ENCODE measurements around the gene GALC.
A peak's percentile ranks its signal among the peaks of the same experiment; 100 is the strongest.

The GALC gene

GRCh38 chr14:87952307-87953094 is 40.5 kb downstream of the GALC start:
- DNase-seq, result no peak

- peak; percentile 16 for DNase-seq
Measured at GRCh38 chr14:87944987-87945604, 47.9 kb downstream of the GALC start.

GRCh38 chr14:87940894-87941293 is 52.1 kb downstream of the GALC start:
- DNase-seq, result no peak

GRCh38 chr14:87940382-87940781 is 52.6 kb downstream of the GALC start:
- no peak for DNase-seq

GRCh38 chr14:87935886-87936285 is 57.1 kb downstream of the GALC start:
- peak; percentile 63 for DNase-seq

GRCh38 chr14:87935081-87935828 is 57.7 kb downstream of the GALC start:
- no peak for DNase-seq

- DNase-seq, result no peak
Measured at GRCh38 chr14:87934185-87934584, 58.8 kb downstream of the GALC start.

DNA sequence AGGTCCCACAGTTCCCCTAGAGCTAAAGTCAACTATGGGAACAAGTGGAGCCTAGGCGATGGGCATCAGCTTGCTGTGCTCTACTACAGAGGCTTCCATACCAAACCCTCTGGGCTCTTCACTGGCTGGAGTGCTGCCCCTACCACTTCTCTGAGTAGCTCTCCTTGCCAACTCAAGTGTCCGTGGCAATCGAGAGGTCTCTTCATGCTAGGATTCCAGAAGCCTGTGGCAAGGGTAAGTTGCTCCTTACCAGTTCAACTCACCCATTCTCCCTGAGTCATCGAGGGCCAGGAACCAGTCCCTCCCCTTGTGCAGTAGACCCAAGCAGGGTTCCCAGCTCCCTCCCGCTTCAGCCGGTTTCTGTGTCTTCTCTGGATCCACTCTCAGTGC is 76.1 kb downstream of the GALC start:
- no peak for DNase-seq

GRCh38 chr14:87916103-87916885 is 76.7 kb downstream of the GALC start:
- no peak for DNase-seq

- no peak for DNase-seq
Measured at GRCh38 chr14:87908550-87908949, 84.4 kb downstream of the GALC start.

DNA sequence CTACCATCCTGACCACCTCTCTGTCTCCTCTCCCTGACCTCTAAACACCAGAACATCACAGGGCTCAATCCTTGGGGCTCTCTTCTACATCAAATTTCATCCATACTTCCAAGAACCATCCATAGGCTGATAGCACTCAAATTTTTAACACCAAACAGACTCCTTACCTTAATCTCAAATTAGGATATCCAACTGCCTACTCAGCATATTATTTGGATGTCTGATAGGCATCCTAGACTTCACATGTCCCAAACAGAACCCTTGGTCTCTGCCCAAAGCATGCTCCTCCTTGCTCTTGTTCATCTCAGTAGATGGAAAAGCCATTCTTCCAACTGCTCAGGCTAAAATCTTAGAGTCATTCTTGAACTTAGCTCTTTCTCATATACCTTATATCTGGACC is 91.3 kb downstream of the GALC start:
- DNase-seq, result no peak

GRCh38 chr14:87901236-87901635 is 91.7 kb downstream of the GALC start:
- no peak for DNase-seq

DNA sequence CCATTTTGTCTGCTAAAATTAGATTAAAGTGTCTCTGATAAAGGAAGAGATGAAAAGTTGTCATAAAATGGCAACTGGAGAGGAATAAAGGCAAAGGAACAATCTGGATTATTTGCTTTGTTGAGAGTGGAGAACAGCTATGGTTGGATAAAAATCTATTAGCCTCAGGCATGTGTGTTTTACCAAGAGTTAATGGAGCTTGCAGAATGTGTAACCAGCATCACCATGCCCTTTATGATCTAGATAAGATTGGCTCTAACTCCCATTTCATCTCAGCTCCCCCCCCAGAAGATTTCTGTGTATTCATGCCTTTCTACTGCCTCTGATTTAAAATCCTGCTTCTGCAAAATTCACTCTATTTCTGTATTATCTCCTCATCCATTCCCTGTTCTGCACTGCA is 93.8 kb downstream of the GALC start:
- DNase-seq, result no peak

DNA sequence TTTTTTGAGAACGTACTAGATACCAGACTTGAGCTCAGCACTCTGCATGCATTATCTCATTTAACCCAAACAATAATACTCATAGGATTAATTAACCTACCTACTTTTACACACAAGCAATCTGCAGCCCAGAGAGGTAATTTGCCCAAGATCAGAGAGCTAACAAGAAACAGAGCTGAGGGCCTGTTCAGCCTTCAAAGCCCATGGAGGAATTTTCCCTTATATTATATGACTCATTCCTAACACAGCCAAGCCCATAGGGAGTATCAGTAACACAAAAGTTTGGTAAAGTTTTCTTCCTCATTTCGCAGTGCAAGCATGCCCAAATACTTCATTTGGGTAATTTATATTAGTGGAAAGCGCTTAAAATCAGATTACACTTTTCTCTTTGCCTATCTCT is 94.7 kb downstream of the GALC start:
- no peak for DNase-seq

DNA sequence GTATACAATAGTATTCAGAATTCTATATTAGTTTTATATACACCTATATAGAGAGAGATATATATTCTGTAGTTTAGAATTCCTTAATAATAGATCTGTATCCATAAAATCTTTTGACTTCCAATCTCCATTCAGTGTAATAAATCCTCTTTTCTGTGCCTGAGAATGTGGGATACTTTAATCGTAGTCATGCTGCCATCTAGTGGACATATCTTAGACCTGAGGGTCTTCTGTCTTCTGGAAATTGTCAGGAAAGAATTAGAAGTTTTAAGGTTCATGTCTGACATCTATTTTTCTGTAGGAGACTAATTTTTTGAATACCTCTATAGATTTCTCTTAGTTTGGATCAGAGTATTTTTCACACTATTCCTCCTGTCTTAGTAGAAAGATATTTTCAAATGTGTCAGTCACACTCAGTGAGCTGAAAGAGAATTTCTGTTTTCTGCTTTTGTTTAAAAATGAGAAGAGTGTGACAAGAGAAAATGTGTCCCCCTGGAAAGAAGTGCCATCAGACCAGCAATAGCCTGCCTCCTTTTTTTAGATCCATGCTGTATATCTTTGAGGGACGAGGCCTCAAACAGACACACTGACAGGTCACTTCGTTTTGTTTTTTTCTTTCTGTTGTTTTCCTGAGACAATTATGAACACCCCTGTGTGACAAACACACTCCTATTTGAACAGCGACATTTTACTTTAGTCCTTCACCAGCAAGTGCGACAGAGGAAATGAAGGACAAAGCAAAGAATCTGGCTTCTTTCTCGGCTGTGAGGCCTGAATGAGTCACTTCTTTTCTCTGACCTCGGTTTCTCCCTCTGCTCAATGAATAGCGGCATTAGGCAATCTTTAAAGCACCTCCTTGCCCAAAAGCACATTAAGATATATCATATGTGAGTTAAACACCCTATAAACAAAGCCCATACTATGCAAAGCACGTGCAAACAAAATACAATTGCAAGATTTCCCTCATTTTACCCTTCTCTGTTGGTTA is 96.3 kb downstream of the GALC start:
- DNase-seq, result peak; percentile 38

DNA sequence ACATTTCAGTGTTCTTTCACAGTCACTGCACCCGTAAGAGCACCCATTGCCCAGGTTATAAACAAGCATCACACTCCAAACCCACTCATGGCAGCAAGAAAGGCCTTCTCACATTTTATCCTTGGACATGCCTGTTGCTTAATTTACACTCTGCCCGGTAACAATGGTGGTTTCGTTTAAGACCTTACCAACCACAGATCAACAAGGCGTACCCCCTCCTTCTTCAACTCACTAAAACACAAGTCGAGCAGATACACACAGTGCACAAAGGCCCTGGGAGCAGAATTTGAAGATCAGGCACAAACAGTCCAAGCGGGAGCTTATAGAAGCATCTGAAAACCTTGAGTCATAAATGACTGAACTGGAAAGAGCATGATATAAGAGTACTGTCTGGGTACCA is 98.1 kb downstream of the GALC start:
- no peak for DNase-seq

DNA sequence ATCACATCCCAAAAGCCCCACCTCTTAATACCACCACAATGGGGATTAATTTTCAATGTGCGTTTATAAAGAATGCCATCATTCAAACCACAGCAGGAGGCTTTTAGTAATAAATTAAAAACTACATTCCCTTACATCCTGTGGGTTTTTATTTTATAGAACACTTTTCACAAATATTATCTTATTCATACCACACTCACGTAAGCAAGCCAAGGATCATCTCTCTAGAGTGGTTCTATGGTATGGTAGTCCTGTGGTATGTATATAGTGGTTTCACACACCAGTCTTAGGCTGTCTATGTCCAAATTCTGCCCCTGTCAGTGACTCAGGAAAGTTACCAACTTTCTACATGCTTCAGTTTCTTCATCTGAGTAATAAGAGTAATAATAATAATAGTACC is 100.2 kb downstream of the GALC start:
- DNase-seq, result no peak

DNA sequence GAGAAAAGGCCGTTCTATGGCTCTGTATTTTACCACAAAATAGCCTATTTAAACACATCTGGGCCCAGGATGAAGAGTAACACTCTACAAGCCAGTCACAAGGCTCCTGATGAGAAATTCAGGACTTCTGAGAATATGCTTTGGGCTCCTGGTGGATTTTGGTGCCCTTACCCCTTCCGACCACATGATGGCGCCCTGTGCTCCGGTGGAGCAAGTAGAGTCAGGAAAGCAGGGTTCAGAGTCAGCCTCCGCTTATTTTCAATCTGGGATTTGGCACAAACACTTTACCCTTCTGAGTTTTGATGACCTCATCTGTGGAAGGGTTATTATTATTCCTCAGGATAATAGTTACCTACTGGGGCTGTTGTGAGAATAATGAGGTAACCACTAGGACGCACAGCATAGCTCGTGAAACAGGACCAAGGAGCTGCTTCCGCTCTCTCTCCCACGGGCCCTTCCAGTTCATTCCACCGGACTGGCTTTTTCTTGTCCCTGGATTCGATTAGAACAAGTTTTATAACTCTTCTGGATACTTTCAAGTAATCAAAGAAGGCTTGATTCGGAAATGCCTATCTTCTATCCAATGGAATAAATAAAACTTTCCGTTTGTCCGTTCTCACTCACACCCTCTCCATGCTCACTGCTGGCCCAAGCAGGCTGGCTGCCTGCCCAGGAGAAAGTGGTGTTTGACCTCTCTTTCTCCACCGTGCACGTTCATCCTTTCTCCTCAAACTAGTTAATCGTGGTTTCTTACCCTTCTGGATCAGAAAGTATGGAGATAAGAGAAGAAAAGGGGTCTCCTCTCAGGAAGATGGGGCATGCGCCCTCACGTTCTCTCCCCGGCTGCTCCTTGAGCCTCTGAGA is 104.6 kb downstream of the GALC start:
- no peak for DNase-seq

DNA sequence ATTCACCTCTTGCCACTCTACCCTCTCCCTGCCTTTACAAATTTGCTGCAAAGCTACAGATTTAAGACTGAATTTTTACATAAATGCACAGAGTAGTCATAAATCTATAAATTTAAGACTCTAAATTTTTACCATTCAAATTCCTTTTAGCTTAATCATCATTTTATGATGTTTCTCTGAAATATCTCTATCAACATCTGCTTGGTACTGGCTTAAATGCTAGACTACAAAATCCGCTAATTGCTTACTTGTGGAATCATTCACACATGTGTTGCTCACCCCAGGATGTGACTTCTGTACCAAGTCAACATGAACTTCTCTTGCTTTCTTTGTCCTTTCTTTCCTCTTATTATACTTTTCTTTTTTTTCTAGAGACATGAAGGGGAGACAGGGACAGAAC is 109.2 kb downstream of the GALC start:
- DNase-seq, result no peak
